ENCODE data around the gene COL20A1.
"Not testable (repeated sequence)": the region's sequence is repeated elsewhere in the genome, so short reads cannot be mapped to it uniquely, and the experiment has no call there.

COL20A1 gene

GRCh38 chr20:63290677-63291472 is 2.1 kb upstream of the COL20A1 start:
- peak; percentile 83 for DNase-seq (ENCODE audit: low spot score)

- DNase-seq (ENCODE audit: low spot score), result no peak
Observed at GRCh38 chr20:63291811-63292210, 1.2 kb upstream of the COL20A1 start.

- no peak for DNase-seq (ENCODE audit: low spot score)
Observed at GRCh38 chr20:63292292-63292701, 689 bp upstream of the COL20A1 start.

- no peak for DNase-seq (ENCODE audit: low spot score)
Observed at GRCh38 chr20:63293456-63293855, 470 bp downstream of the COL20A1 start.

DNA sequence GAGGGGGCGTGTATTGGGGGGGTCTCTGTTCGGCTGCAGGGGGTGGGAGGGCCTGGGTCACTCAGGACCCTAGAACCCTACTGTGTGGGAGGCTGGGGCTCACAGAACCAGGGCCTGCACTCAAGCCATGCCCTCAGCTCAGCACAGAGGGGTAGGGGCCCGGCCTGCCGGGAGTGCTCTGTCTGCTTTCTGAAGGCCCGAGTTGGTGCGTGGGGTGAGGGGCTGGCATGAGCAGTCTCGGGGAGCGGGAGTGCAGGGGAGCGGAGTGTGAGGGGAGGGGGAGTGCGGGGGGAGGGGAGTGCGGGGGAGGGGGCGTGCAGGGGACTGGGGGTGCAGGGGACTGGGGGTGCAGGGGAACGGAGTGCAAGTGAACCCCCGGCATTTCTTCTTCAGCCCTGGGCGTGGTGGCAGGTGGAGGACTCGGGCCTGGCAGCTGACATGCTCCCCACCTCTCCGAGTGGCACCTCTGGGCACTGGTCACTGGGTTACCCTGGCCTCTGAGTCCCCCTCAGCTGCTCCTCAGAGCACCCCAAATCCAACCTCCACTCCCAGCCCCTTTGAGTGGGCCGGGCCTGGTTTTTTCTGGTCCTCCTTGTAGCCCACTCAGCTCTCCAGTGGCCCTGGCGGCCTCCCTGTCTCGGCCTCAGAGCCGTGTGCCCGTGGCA is 1.0 kb downstream of the COL20A1 start:
- DNase-seq (ENCODE audit: low spot score), result no peak

- DNase-seq (ENCODE audit: low spot score), result no peak
Observed at GRCh38 chr20:63294536-63294900, 1.5 kb downstream of the COL20A1 start.

- no peak for DNase-seq (ENCODE audit: low spot score)
Observed at GRCh38 chr20:63295018-63295417, 2.0 kb downstream of the COL20A1 start.

DNA sequence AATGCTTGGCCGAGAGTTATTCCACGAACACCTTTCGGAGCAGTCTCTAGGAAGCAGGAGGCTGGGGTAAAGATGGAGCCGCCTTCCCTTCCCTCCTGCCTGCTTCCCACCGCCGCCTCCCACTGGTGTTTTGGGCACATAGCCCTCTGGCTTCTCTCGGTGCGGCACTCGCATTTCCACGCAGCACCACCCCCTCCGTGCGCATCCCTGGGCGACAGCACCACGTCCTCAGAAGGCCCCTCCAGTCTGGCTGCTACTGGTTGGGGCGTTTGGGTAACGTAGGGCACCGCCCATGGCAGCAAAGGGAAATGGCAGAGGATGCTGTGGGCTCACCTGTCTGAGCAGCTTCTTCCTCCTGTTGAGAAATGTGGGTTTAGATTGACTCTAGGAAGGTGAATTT is 2.4 kb downstream of the COL20A1 start:
- no peak for DNase-seq (ENCODE audit: low spot score)

DNA sequence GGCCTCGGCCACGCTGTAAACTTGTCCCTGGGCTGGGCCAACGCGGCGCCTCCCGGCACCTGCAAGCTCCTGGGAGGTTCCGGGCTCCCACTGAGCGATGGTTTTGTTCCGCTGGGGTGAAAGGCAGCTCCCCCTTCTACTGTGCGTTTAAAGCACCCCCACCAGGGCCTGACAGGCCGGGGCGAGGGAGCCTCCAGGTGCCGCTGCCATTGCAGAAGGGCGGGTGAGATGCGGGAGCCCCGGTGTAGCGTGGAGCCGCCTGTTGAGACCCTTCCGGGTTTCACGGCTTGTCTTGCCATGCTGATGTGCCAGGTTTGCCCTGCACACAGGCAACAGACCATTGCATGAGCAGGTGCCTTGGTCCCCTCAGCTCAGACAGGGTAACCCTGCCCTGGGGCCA is 2.9 kb downstream of the COL20A1 start:
- DNase-seq (ENCODE audit: low spot score), result no peak

DNA sequence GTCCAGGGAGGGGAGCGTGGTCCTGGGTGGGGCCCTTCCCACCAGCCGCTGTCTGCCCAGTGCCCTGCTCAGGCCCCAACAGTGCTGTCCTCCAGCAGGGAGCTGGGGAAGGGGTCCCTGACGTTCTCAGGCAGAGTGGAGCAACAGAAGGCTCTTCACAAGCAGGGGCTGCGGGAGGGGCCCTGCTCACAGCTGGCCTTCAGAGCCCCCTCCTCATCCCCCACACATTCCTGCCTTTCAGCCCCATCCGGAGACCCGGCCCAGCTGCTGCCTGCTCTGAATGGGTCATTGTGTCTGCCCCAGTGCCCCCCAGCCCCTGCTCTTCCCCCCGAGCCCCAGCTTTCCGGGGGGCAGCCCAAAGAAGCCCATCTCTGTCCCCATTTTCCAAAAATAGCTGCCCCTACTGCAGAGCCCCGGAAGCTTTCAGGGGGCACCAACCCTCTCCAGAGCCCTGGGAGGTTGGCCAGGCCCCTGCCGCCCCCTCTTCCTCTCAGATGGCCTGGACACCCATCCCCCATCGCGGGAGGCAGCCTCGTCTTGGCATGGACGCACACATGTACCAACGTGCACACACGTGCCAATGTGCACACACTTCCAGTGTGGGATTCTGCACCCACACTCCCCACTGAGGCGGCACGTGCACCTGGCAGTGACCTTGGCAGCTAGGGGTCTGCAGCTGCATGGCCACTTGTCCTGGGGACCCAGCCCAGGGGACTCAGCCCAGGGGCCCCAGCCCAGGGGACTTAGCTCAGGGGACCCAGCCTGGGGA is 3.7 kb downstream of the COL20A1 start:
- no peak for DNase-seq (ENCODE audit: low spot score)

DNA sequence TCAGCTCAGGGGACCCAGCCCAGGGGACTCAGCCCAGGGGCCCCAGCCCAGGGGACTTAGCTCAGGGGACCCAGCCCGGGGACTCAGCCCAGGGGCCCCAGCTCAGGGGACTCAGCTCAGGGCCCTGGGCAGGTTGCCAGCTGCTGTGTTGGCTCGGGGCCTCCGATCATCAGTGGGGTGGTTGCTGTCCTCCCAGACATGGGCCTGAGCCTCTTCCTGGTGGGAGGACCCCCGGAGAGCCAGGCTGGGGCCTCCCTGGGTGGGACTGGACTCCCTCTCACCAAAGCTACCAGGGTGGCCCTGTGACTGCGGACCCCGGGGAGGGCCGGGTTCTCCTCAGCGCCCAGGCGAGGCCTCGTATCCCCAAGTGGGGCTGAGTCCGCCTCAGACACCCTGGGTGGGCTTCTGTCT is 4.4 kb downstream of the COL20A1 start:
- DNase-seq (ENCODE audit: low spot score), result no peak

DNA sequence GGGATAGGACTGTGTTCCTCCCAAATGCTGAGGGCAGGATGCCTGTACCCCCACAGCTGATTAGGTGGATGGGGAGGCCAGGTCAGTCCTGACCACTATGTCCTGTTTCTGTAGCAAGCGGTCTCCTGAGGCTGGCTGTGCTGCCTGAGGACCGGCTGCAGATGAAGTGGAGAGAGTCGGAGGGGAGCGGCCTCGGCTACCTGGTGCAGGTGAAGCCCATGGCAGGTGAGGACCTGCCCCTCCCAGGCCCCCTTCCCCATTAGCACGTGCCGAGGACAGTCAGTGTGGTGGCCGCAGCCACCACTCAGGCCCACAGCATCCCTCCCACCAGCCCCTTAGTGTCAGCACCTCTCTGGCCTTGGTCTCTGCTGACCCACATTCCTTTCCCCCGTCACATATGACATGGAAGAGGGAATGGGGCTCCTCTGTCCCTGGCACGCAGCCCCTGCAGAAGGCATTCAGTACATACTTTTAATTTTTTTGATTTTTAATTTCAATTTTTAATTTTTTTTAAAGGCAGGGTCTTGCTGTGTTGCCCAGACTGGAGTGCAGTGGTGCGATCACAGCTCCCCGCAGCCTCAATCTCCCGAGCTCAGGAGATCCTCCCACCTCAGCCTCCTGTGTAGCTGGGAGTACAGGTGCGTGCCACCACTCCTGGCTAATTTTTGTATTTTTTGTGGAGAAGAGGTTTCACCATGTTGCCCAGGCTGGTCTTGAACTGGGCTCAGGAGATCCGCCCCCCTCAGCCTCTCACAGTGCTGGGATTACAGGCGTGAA is 5.0 kb downstream of the COL20A1 start:
- no peak for DNase-seq (ENCODE audit: low spot score)

- DNase-seq (ENCODE audit: low spot score), result no peak
Observed at GRCh38 chr20:63298731-63299312, 5.8 kb downstream of the COL20A1 start.

- DNase-seq (ENCODE audit: low spot score), result no peak
Observed at GRCh38 chr20:63301671-63302070, 8.7 kb downstream of the COL20A1 start.

GRCh38 chr20:63303095-63303666 is 10.2 kb downstream of the COL20A1 start:
- no peak for DNase-seq (ENCODE audit: low spot score)

DNA sequence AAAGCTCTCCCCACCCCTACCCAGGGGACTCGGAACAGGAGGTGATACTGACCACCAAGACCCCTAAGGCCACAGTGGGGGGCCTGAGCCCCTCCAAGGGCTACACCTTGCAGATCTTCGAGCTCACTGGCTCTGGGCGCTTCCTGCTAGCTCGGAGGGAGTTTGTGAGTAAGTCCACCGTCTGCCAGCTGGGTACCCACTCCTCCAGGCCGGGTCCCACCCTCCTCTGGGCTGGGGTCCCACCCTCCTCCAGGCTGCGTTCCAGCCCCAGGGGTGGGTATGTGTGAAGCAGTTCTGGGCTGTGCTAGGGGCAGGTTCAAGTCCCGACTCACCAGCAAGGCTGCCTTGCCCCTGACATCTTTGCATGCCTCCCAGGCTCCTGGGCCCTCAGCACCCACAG is 12.4 kb downstream of the COL20A1 start:
- DNase-seq (ENCODE audit: low spot score), result no peak

- DNase-seq (ENCODE audit: low spot score), result not testable (repeated sequence)
Observed at GRCh38 chr20:63305933-63306672, 13.1 kb downstream of the COL20A1 start.

GRCh38 chr20:63306673-63307537 is 13.9 kb downstream of the COL20A1 start:
- no peak for DNase-seq (ENCODE audit: low spot score)

- DNase-seq (ENCODE audit: low spot score), result no peak
Observed at GRCh38 chr20:63307538-63308217, 14.7 kb downstream of the COL20A1 start.

All from hepatic stellate cell (primary cell).